WTC11 (cell line): ENCODE data around the gene MAGI2. TPM values are rescaled to one million over a fixed set of nuclear protein-coding genes. Genes with fewer than 3 reads are reported as not detected.

Experiments
- ATAC-seq: fragments of 200-7000 bp; cut with Tn5 transposase; 2 replicates; pipeline ENCODE4 v1.10.0; 2021; ENCODE audit warnings: mild to moderate bottlenecking, moderate library complexity
- CTCF ChIA-PET: fragments of 300-600 bp; sonication (Branson Sonifier 250); formaldehyde crosslinking; loops from one replicate; lab custom pipeline; 2021; ENCODE audit warnings: antibody characterized with exemption; lab: Charles Lee
- POLR2A ChIA-PET: fragments of 350-600 bp; sonication (Branson Sonifier 250); formaldehyde crosslinking; loops from one replicate; lab custom pipeline; 2021; ENCODE audit warnings: antibody characterized with exemption; lab: Charles Lee
- DNase-seq: peaks from one replicate; pipeline ENCODE4 v3.0.0; 2021; ENCODE audit warnings: low spot score
- H3K27ac Mint-ChIP-seq: 2 replicates; pipeline ENCODE4 v1.8.0; 2021; ENCODE audit warnings: mixed read lengths
- H3K27me3 Mint-ChIP-seq: 2 replicates; pipeline ENCODE4 v1.8.0; 2021; ENCODE audit warnings: low read depth, mild to moderate bottlenecking, moderate library complexity, mixed read lengths
- H3K36me3 Mint-ChIP-seq: 2 replicates; pipeline ENCODE4 v1.8.0; 2021; ENCODE audit warnings: mixed read lengths
- H3K4me1 Mint-ChIP-seq: 2 replicates; pipeline ENCODE4 v1.8.0; 2022; ENCODE audit warnings: mixed read lengths
- H3K4me3 Mint-ChIP-seq: 2 replicates; pipeline ENCODE4 v1.8.0; 2021; ENCODE audit warnings: mild to moderate bottlenecking, moderate library complexity, mixed read lengths
- H3K9me3 Mint-ChIP-seq: 2 replicates; pipeline ENCODE4 v1.8.0; 2021; ENCODE audit warnings: mixed read lengths
- AR ChIP-seq: fragments of 250-450 bp; sonication (Bioruptor Pico); IDR thresholded peaks from 2 replicates; pipeline ENCODE4 v1.9.0; 2021; ENCODE audit warnings: mild to moderate bottlenecking
- ATF6 ChIP-seq: sonication (generic); formaldehyde crosslinking; IDR thresholded peaks from 2 replicates; pipeline ENCODE4 v1.8.1; 2023; ENCODE audit warnings: mild to moderate bottlenecking, missing genetic modification reagents
- CREM ChIP-seq: sonication (generic); formaldehyde crosslinking; IDR thresholded peaks from 2 replicates; pipeline ENCODE4 v1.8.1; 2022; ENCODE audit warnings: mild to moderate bottlenecking, missing genetic modification reagents, moderate library complexity
- EMX1 ChIP-seq: fragments of 250-450 bp; sonication (Bioruptor Pico); IDR thresholded peaks from 2 replicates; pipeline ENCODE4 v1.8.0; 2021; ENCODE audit warnings: mild to moderate bottlenecking
- ETV6 ChIP-seq: sonication (generic); formaldehyde crosslinking; IDR thresholded peaks from 2 replicates; pipeline ENCODE4 v1.8.1; 2022; ENCODE audit warnings: mild to moderate bottlenecking, missing genetic modification reagents
- FOXP4 ChIP-seq: sonication (generic); formaldehyde crosslinking; IDR thresholded peaks from 2 replicates; pipeline ENCODE4 v1.8.0; 2022; ENCODE audit warnings: mild to moderate bottlenecking, missing genetic modification reagents
- GRHL2 ChIP-seq: fragments of 250-450 bp; sonication (Bioruptor Pico); IDR thresholded peaks from 2 replicates; pipeline ENCODE4 v1.8.0; 2022; ENCODE audit warnings: mild to moderate bottlenecking, moderate library complexity; ENCODE audit not compliant: insufficient replicate concordance, severe bottlenecking
- MXD4 ChIP-seq: fragments of 250-450 bp; sonication (Bioruptor Pico); IDR thresholded peaks from 2 replicates; pipeline ENCODE4 v1.8.0; 2021; ENCODE audit warnings: mild to moderate bottlenecking, moderate library complexity, borderline replicate concordance
- NR2C2 ChIP-seq: sonication (generic); formaldehyde crosslinking; IDR thresholded peaks from 2 replicates; pipeline ENCODE4 v1.8.0; 2022; ENCODE audit warnings: mild to moderate bottlenecking, missing genetic modification reagents
- PRRX2 ChIP-seq: fragments of 250-450 bp; sonication (Bioruptor Pico); IDR thresholded peaks from 2 replicates; pipeline ENCODE4 v1.8.0; 2021; ENCODE audit warnings: mild to moderate bottlenecking
- SMAD4 ChIP-seq: sonication (generic); formaldehyde crosslinking; IDR thresholded peaks from 2 replicates; pipeline ENCODE4 v1.8.0; 2022; ENCODE audit warnings: mild to moderate bottlenecking, missing genetic modification reagents
- USF1 ChIP-seq: sonication (generic); formaldehyde crosslinking; IDR thresholded peaks from 2 replicates; pipeline ENCODE4 v1.8.0; 2022; ENCODE audit warnings: mild to moderate bottlenecking, missing genetic modification reagents
- ZNF121 ChIP-seq: sonication (generic); formaldehyde crosslinking; IDR thresholded peaks from 2 replicates; pipeline ENCODE4 v1.8.0; 2023; ENCODE audit warnings: missing genetic modification reagents
- ZNF232 ChIP-seq: sonication (generic); formaldehyde crosslinking; IDR thresholded peaks from 2 replicates; pipeline ENCODE4 v1.8.0; 2022; ENCODE audit warnings: mild to moderate bottlenecking, missing genetic modification reagents
- ZNF317 ChIP-seq: sonication (generic); formaldehyde crosslinking; IDR thresholded peaks from 2 replicates; pipeline ENCODE4 v1.8.1; 2023; ENCODE audit warnings: low read depth, mild to moderate bottlenecking, moderate library complexity, missing genetic modification reagents, borderline replicate concordance
- ZNF396 ChIP-seq: fragments of 250-450 bp; sonication (Bioruptor Pico); IDR thresholded peaks from 2 replicates; pipeline ENCODE4 v1.8.0; 2021; ENCODE audit warnings: mild to moderate bottlenecking, moderate library complexity, borderline replicate concordance
- total RNA-seq: library from RNA; stranded (reverse); gene quantifications from 3 replicates; pipeline ENCODE4 v1.2.3, GENCODE V29; 2021
- TF ChIP-seq, protein P1 (sequence below): sonication (generic); formaldehyde crosslinking; IDR thresholded peaks from 2 replicates; pipeline ENCODE4 v1.8.1; 2022; ENCODE audit warnings: mild to moderate bottlenecking, missing genetic modification reagents, moderate library complexity, borderline replicate concordance
- TF ChIP-seq, protein P2 (sequence below): sonication (generic); formaldehyde crosslinking; IDR thresholded peaks from 2 replicates; pipeline ENCODE4 v1.8.1; 2023; ENCODE audit warnings: mild to moderate bottlenecking, missing genetic modification reagents, moderate library complexity
- TF ChIP-seq, protein P3 (sequence below): sonication (generic); formaldehyde crosslinking; IDR thresholded peaks from 2 replicates; pipeline ENCODE4 v1.8.1; 2022; ENCODE audit warnings: low read depth, missing genetic modification reagents, borderline replicate concordance
- TF ChIP-seq, protein P4 (sequence below): fragments of 250-450 bp; sonication (Bioruptor Pico); IDR thresholded peaks from 2 replicates; pipeline ENCODE4 v1.9.0; 2021; ENCODE audit warnings: moderate library complexity, mild to moderate bottlenecking, inconsistent platforms, borderline replicate concordance

MAGI2 gene
- total RNA-seq, 1 experiment from 2014 or later, result 26.6 TPM

DNA sequence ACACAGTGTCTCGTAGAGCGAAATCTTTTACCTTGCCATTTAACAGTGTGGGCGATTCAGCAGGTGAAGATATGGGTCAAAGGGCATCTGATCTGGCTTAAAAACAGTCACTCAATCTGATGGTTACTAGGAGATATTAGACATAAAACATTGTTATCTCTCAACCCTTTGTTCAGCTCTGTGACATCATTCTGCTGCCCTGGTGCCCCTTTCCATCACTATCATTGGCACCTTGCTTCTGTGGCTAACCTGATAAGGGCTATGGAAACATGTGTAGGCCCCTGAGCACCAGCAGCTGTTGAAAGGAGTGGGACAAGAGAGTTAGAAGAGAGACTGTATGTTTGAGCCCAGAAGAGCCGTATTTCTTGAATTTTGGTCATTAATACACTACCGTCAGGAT, 1004.6 kb downstream of the MAGI2 start (continued):
- no peak for TF ChIP-seq USF1 (CRISPR knock-in tag)
- TF ChIP-seq, all 79 proteins: peak for 0

- CTCF ChIA-PET, result interaction anchor here (1.0 kb wide), 2 partner anchors 52 to 64 kb away, joined by 3 read pairs; no protein-coding TSS in a partner anchor
These were observed 1009.2 kb downstream of the MAGI2 start for GRCh38 chr7:78444267-78444666.

More at GRCh38 chr7:78444267-78444666, 1009.2 kb downstream of the MAGI2 start:
- Mint-ChIP-seq H3K4me1 (peaks cover 18% of the 10 kb centered on the region), H3K9me3 (no peaks in the 10 kb centered on the region), H3K27ac (no peak overlapping the region; the same call in 1 of the 2 replicates), H3K36me3 (no peaks in the 10 kb centered on the region), H3K27me3 (no peaks in the 10 kb centered on the region), H3K4me3 (no peak overlapping the region)
- no peak for ATAC-seq
- TF ChIP-seq ZNF396 (CRISPR knock-in tag) (no peak), ZNF121 (CRISPR knock-in tag) (no peak), GRHL2 (CRISPR knock-in tag) (no peak), PRRX2 (CRISPR knock-in tag) (no peak), NR2C2 (CRISPR knock-in tag) (no peak), SMAD4 (no peak), EMX1 (no peak), AR (no peak), ATF6 (CRISPR knock-in tag) (no peak), FOXP4 (CRISPR knock-in tag) (no peak), ZNF232 (no peak), MXD4 (no peak), ETV6 (no peak), ZNF317 (CRISPR knock-in tag) (no peak), CREM (CRISPR knock-in tag) (no peak)
- TF ChIP-seq, protein P1, sequence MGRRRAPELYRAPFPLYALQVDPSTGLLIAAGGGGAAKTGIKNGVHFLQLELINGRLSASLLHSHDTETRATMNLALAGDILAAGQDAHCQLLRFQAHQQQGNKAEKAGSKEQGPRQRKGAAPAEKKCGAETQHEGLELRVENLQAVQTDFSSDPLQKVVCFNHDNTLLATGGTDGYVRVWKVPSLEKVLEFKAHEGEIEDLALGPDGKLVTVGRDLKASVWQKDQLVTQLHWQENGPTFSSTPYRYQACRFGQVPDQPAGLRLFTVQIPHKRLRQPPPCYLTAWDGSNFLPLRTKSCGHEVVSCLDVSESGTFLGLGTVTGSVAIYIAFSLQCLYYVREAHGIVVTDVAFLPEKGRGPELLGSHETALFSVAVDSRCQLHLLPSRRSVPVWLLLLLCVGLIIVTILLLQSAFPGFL (CRISPR knock-in tag), result no peak
- TF ChIP-seq, protein P2, sequence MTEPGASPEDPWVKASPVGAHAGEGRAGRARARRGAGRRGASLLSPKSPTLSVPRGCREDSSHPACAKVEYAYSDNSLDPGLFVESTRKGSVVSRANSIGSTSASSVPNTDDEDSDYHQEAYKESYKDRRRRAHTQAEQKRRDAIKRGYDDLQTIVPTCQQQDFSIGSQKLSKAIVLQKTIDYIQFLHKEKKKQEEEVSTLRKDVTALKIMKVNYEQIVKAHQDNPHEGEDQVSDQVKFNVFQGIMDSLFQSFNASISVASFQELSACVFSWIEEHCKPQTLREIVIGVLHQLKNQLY (CRISPR knock-in tag), result no peak
- TF ChIP-seq, protein P3, sequence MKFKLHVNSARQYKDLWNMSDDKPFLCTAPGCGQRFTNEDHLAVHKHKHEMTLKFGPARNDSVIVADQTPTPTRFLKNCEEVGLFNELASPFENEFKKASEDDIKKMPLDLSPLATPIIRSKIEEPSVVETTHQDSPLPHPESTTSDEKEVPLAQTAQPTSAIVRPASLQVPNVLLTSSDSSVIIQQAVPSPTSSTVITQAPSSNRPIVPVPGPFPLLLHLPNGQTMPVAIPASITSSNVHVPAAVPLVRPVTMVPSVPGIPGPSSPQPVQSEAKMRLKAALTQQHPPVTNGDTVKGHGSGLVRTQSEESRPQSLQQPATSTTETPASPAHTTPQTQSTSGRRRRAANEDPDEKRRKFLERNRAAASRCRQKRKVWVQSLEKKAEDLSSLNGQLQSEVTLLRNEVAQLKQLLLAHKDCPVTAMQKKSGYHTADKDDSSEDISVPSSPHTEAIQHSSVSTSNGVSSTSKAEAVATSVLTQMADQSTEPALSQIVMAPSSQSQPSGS (CRISPR knock-in tag), result no peak
- TF ChIP-seq, protein P4, sequence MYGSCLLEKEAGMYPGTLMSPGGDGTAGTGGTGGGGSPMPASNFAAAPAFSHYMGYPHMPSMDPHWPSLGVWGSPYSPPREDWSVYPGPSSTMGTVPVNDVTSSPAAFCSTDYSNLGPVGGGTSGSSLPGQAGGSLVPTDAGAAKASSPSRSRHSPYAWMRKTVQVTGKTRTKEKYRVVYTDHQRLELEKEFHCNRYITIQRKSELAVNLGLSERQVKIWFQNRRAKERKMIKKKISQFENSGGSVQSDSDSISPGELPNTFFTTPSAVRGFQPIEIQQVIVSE (CRISPR knock-in tag), result no peak
- no peak for DNase-seq
- POLR2A ChIA-PET, result interaction anchor here (0.6 kb wide), 1 partner anchor 84 kb away, joined by 3 read pairs; no protein-coding TSS in a partner anchor
